C4-2B (cell line): ENCODE results near the gene P2RY12.
A peak's percentile ranks its signal among the peaks of the same experiment; 100 is the strongest.

Experiments
- ZFX ChIP-seq: fragments of 450-650 bp; IDR thresholded peaks from 2 replicates; pipeline ENCODE4 v1.6.1; 2017
- TF ChIP-seq, protein P1 (sequence below): fragments of 450-650 bp; conservative IDR thresholded peaks from 2 replicates; pipeline ENCODE4 v1.5.1; 2017; ENCODE audit warnings: mild to moderate bottlenecking

DNA sequence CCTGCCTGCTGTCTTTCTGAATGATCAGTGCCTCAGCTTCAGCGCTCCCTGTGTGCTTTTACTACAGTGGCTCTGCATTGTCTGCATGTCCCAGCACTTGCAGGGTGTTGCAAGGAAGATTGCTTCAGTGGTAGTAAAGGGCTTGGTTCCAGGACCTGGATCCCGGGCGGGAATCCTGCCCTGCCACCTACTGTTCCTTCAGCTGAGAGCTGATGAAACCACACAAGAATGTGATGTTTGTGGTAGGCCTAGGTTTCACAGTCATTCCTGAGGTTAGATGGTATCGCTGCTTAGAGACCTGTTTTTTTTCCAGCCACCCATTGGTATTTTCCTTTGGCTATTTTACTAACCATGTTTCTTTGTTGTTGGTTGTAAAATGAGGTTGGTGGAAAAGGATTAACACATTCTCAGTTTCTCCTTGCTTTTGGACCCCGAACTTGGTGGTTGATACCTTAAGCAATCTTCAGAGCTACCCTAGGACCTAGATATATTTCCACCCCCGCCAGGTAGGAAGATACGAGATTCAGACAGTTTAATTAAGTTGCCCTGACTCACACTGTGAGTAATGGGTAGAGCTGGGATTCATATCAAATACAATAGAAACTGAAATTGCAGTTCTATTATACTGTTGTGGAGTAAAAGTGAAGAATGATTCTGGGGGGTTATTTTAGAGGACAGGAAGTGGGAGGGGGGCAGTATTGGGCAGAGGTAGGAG, 79.3 kb downstream of the P2RY12 start:
- TF ChIP-seq, protein P1, sequence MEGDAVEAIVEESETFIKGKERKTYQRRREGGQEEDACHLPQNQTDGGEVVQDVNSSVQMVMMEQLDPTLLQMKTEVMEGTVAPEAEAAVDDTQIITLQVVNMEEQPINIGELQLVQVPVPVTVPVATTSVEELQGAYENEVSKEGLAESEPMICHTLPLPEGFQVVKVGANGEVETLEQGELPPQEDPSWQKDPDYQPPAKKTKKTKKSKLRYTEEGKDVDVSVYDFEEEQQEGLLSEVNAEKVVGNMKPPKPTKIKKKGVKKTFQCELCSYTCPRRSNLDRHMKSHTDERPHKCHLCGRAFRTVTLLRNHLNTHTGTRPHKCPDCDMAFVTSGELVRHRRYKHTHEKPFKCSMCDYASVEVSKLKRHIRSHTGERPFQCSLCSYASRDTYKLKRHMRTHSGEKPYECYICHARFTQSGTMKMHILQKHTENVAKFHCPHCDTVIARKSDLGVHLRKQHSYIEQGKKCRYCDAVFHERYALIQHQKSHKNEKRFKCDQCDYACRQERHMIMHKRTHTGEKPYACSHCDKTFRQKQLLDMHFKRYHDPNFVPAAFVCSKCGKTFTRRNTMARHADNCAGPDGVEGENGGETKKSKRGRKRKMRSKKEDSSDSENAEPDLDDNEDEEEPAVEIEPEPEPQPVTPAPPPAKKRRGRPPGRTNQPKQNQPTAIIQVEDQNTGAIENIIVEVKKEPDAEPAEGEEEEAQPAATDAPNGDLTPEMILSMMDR: peak; percentile 45
- no peak for TF ChIP-seq ZFX
